Right ventricle myocardium inferior (tissue), 1 donor: ENCODE results near the gene HBS1L. TPM values are rescaled to one million over a fixed set of nuclear protein-coding genes. Genes with fewer than 3 reads are reported as not detected.

Experiments used
- ATAC-seq: fragments of 200-7000 bp; cut with Tn5 transposase; one replicate; pipeline ENCODE4 v1.9.1; 2020; ENCODE audit warnings: mild to moderate bottlenecking, moderate library complexity
- DNase-seq: peaks from one replicate; pipeline ENCODE4 v3.0.0; 2021; ENCODE audit errors: missing footprints
- intact Hi-C: fragments of 100-400 bp; cut with DNase I; formaldehyde crosslinking; loops from one replicate; pipeline ENCODE4 v1.11.0; 2022
- total RNA-seq: library from RNA; stranded (reverse); fragmentation: NEBNext Ultra II Directional; extraction: Animal tissue kit (Norgen Biotek cat#: 25700); gene quantifications from one replicate; pipeline ENCODE4 v1.2.1, GENCODE V29; 2021
- donor health status: DM: no; HTN: yes; CAD: no; lungs with severe emphysema.

The HBS1L gene
- total RNA-seq, 1 donor from 2014 or later, result 95.1 TPM

GRCh38 chr6:135047336-135047735 is 7.3 kb downstream of the HBS1L start:
- ATAC-seq (no peak), DNase-seq (no peak)
- intact Hi-C loops, result no loop called here

GRCh38 chr6:135046912-135047311 is 7.7 kb downstream of the HBS1L start:
- ATAC-seq (no peak), DNase-seq (no peak)
- intact Hi-C loops, result no loop called here

DNA sequence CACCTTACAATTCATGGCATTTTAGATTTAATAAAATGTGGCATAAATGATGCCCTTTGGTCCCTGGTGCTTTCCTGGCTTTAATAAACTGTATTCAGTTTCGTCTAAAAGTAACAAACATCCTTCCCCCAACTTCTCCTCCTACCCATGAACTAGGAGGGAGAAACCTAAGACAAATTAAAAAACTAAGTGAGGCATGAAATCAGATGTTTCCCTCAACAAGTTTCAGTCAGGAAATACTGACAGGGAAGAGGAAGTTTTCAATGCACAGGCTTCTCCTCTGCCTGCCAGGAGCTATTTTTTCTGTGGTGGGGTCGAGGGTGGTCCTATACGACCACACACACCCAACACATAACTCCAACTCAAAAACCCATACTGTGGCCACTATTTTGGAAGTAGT is 10.0 kb downstream of the HBS1L start:
- no peak for DNase-seq
- ATAC-seq, result no peak
- intact Hi-C loops, result no loop called here

DNA sequence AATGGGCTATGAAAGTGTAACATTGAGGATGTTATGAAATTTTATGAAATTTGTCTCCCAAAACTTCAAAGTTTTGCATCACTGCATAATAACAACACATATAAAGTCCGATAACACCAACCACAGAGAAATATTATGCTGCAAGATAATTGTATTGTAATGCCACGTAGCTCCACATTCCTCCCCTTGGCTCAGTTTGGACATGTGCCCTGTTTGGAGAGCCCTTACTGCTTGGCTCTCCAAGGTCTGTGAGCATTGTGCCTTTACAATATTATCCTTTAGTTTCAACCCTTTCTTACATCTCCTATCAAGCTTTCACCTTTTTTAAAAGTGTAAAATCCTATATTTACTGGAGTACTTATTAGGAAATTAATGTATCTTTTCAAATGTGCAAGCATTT is 10.8 kb downstream of the HBS1L start:
- no peak for ATAC-seq
- intact Hi-C loops, result no loop called here
- DNase-seq, result no peak

- no peak for DNase-seq
- intact Hi-C loops, result no loop called here
- ATAC-seq, result no peak
Measured at GRCh38 chr6:135043364-135043763, 11.3 kb downstream of the HBS1L start.

GRCh38 chr6:135038335-135038734 is 16.3 kb downstream of the HBS1L start:
- DNase-seq, result no peak
- no peak for ATAC-seq
- intact Hi-C loops, result no loop called here

- intact Hi-C loops, result no loop called here
- ATAC-seq (no peak), DNase-seq (no peak)
Measured at GRCh38 chr6:135037541-135037940, 17.1 kb downstream of the HBS1L start.

GRCh38 chr6:135036731-135037420 is 17.7 kb downstream of the HBS1L start:
- intact Hi-C loops, result no loop called here
- ATAC-seq (no peak), DNase-seq (no peak)

- peak; percentile 37 for ATAC-seq
Measured at GRCh38 chr6:135033238-135033637, 21.4 kb downstream of the HBS1L start.

GRCh38 chr6:135030532-135031178 is 24.0 kb downstream of the HBS1L start:
- intact Hi-C loops, result no loop called here
- ATAC-seq, result no peak
- no peak for DNase-seq

More at GRCh38 chr6:135033238-135033637, 21.4 kb downstream of the HBS1L start:
- intact Hi-C loops, result no loop called here
- DNase-seq, result no peak

DNA sequence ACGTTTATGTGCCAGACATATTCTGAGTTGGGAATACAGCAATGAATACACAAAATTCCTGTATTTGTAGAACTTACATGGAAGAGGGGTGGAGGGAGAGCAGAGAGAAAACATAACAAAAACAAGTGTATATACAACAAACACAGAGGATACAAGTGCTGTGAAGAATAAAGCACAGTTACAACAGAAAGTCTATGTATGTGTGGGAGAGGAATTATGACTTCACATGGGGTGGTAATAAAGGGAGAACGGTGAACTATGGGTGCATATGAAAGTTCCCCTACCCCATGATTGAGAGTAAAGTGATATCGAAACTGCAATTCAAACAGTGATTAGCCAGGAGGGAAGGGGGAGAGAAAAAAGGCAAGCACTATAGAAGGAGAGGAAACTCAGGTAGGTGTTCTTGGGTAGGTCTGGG is 24.6 kb downstream of the HBS1L start:
- ATAC-seq, result no peak
- no peak for DNase-seq
- intact Hi-C loops, result no loop called here

DNA sequence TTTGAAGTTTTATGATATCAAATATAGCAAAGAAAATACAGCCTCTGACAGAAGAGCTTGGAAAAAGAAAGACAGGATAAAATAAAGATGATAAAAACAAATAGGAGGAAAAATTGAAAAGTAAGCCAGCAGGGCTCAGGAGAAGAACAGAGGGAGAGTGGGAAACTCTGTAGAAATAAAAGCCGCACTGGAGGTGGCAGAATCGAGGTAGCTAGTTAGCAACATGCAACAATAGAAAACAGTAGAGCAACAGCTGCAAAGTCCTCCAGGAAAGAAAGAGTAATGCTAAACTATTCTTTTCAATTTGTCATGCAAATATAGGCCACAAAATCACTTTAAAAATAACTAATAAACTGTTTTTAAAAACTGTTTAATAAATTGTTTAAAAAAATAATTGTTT is 28.8 kb downstream of the HBS1L start:
- no peak for DNase-seq

DNA sequence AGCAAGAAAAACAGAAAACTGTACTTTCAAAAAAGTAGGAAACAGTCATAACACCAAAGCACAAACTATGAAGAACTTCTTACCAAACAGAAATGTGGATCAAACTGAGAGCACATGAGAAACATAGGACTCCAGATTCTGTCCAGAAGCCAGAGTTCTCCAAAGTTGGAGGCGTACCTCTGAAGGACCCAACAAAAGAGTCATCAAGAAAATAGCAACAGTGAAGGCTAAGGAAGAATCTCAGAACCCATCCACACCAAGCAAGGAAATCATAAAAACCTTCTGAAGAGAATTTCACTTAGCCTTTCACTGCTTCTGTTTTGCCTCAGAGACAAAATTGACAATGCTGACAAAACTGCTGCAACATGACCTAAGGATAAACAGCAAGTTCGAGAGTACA is 29.4 kb downstream of the HBS1L start:
- ATAC-seq (no peak), DNase-seq (no peak)
- intact Hi-C loops, result no loop called here

More for the DNA sequence above, 28.8 kb downstream of the HBS1L start:
- intact Hi-C loops, result no loop called here
- ATAC-seq, result no peak

- intact Hi-C loops, result no loop called here
- DNase-seq (no peak), ATAC-seq (no peak)
Measured at GRCh38 chr6:135022050-135022697, 32.4 kb downstream of the HBS1L start.

DNA sequence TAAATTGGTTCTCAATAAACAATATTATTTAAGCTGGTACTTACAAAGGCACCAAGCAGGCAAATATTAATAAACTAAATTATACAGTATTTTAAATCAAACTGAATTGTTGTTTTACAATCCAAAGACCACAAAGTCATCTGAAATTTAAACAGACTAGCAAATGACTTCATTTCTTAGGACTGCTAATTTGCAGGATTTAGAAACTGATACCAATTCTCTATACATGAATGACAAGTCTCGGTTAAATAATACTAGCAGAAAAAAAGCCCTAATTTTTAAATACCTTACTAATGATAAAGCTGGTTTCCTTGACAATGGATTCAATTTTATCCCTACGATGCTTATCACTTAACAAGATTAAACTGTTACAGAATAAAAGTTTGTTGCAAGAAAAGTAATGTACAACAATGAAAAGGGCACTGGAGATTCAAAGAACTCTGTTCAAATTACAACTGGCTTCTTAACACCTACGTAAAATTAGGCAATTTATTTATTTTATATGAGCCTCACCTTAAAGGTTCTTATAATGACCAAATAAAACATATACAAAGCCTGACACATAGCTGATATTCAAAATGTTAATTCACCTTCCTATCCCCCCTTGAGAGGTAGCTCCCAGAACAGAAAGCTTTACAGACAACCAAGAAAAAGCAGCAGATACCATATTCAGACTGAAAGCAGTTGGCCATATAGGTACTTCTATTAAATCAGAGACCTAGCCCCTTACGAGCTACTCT is 33.1 kb downstream of the HBS1L start:
- intact Hi-C loops, result no loop called here
- no peak for DNase-seq
- no peak for ATAC-seq

DNA sequence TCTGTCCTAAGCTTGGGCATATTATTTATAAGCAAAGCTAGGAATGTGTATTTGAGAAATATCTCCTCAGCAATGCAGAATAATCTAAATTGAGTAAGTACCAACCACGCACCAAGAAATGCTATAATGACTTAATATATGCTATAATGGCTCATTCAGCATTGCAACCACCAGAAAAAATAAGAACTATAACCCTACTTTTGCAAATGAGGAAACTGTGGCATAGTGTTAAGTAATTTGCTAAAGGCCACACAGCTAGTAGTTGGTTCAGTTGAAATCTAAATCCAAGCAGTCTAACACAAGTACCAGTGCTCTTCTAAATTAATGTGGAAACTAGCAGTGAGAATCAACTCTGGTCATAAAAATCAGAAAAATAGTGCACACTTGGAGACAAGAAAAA is 35.7 kb downstream of the HBS1L start:
- intact Hi-C loops, result no loop called here
- DNase-seq (no peak), ATAC-seq (no peak)

GRCh38 chr6:135018052-135018451 is 36.6 kb downstream of the HBS1L start:
- ATAC-seq, result no peak
- intact Hi-C loops, result no loop called here

DNA sequence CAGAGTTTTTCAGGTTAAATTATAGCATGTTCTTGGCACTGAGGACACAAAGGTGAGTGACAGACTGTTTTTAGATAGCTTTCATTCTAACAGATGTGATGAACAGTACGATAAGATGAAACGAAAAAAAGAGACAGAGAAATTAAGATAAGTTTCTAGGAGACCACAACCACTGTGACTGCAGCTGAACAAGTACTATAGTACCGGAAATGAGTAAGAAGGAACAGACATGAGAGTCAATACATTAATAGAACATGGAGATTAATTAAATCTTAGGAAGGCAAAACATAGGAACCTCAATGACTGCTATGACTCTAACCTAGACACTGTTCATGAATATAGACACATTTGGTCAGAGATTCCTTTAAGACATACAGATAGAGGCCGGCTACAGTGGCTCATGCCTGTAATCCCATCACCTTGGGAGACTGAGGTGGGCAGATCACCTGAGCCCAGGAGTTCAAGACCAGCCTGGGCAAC is 40.2 kb downstream of the HBS1L start:
- no peak for ATAC-seq
- intact Hi-C loops, result no loop called here

More at GRCh38 chr6:135018052-135018451, 36.6 kb downstream of the HBS1L start:
- DNase-seq, result no peak

DNA sequence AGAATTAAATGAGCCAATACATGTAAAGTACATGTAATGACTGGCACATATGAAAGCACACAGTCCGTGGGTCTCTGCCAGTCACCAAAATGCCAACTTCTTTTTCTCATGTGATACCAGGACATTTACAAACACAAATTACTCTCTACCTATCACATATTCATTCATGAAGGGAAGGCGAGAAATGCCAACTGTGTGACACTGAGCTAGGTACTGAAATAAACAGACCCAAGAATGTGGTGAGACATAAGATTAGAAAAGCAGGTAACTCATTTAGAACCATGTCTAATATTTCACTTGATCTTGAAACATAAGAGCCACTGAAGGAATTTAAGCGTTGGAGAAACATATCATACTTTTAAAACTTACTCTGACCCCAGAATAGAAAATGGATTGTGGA is 41.4 kb downstream of the HBS1L start:
- ATAC-seq (no peak), DNase-seq (no peak)
- intact Hi-C loops, result no loop called here

More for the DNA sequence above, 40.2 kb downstream of the HBS1L start:
- DNase-seq, result no peak
